WTC11 (cell line): ENCODE data around the gene SLC5A10. TPM values are rescaled to one million over a fixed set of nuclear protein-coding genes. Genes with fewer than 3 reads are reported as not detected.
A peak's percentile ranks its signal among the peaks of the same experiment; 100 is the strongest.

Source experiments
- ATAC-seq: fragments of 200-7000 bp; cut with Tn5 transposase; 2 replicates; pipeline ENCODE4 v1.10.0; 2021; ENCODE audit warnings: mild to moderate bottlenecking, moderate library complexity
- CTCF ChIA-PET: fragments of 300-600 bp; sonication (Branson Sonifier 250); formaldehyde crosslinking; loops from one replicate; lab custom pipeline; 2021; ENCODE audit warnings: antibody characterized with exemption; lab: Charles Lee
- POLR2A ChIA-PET: fragments of 350-600 bp; sonication (Branson Sonifier 250); formaldehyde crosslinking; loops from one replicate; lab custom pipeline; 2021; ENCODE audit warnings: antibody characterized with exemption; lab: Charles Lee
- DNase-seq: peaks from one replicate; pipeline ENCODE4 v3.0.0; 2021; ENCODE audit warnings: low spot score
- H3K27ac Mint-ChIP-seq: 2 replicates; pipeline ENCODE4 v1.8.0; 2021; ENCODE audit warnings: mixed read lengths
- H3K27me3 Mint-ChIP-seq: 2 replicates; pipeline ENCODE4 v1.8.0; 2021; ENCODE audit warnings: low read depth, mild to moderate bottlenecking, moderate library complexity, mixed read lengths
- H3K36me3 Mint-ChIP-seq: 2 replicates; pipeline ENCODE4 v1.8.0; 2021; ENCODE audit warnings: mixed read lengths
- H3K4me1 Mint-ChIP-seq: 2 replicates; pipeline ENCODE4 v1.8.0; 2022; ENCODE audit warnings: mixed read lengths
- H3K4me3 Mint-ChIP-seq: 2 replicates; pipeline ENCODE4 v1.8.0; 2021; ENCODE audit warnings: mild to moderate bottlenecking, moderate library complexity, mixed read lengths
- H3K9me3 Mint-ChIP-seq: 2 replicates; pipeline ENCODE4 v1.8.0; 2021; ENCODE audit warnings: mixed read lengths
- CREM ChIP-seq: sonication (generic); formaldehyde crosslinking; IDR thresholded peaks from 2 replicates; pipeline ENCODE4 v1.8.1; 2022; ENCODE audit warnings: mild to moderate bottlenecking, missing genetic modification reagents, moderate library complexity
- FOXP1 ChIP-seq: sonication (generic); formaldehyde crosslinking; IDR thresholded peaks from 2 replicates; pipeline ENCODE4 v1.8.0; 2022; ENCODE audit warnings: missing genetic modification reagents, mild to moderate bottlenecking, moderate library complexity, borderline replicate concordance
- NFE2L1 ChIP-seq: sonication (generic); formaldehyde crosslinking; IDR thresholded peaks from 2 replicates; pipeline ENCODE4 v1.8.1; 2023; ENCODE audit warnings: missing genetic modification reagents
- NFYB ChIP-seq: sonication (generic); formaldehyde crosslinking; conservative IDR thresholded peaks from 2 replicates; pipeline ENCODE4 v1.8.0; 2022; ENCODE audit warnings: low read depth, missing genetic modification reagents
- NR3C1 ChIP-seq: sonication (generic); formaldehyde crosslinking; conservative IDR thresholded peaks from 2 replicates; pipeline ENCODE4 v1.8.1; 2023; ENCODE audit warnings: low read depth, mild to moderate bottlenecking, missing genetic modification reagents
- SOX15 ChIP-seq: fragments of 250-450 bp; sonication (Bioruptor Pico); IDR thresholded peaks from 2 replicates; pipeline ENCODE4 v1.9.0; 2021; ENCODE audit warnings: mild to moderate bottlenecking
- TCF7 ChIP-seq: sonication (generic); formaldehyde crosslinking; IDR thresholded peaks from 2 replicates; pipeline ENCODE4 v1.8.0; 2022; ENCODE audit warnings: mild to moderate bottlenecking, low read depth, missing genetic modification reagents, moderate library complexity
- TEAD1 ChIP-seq: sonication (generic); formaldehyde crosslinking; IDR thresholded peaks from 2 replicates; pipeline ENCODE4 v1.8.0; 2022; ENCODE audit warnings: mild to moderate bottlenecking, missing genetic modification reagents
- ZBTB21 ChIP-seq: sonication (generic); formaldehyde crosslinking; IDR thresholded peaks from 2 replicates; pipeline ENCODE4 v1.8.1; 2023; ENCODE audit warnings: mild to moderate bottlenecking, missing genetic modification reagents, borderline replicate concordance
- ZNF317 ChIP-seq: sonication (generic); formaldehyde crosslinking; IDR thresholded peaks from 2 replicates; pipeline ENCODE4 v1.8.1; 2023; ENCODE audit warnings: low read depth, mild to moderate bottlenecking, moderate library complexity, missing genetic modification reagents, borderline replicate concordance
- ZNF416 ChIP-seq: fragments of 250-450 bp; sonication (Bioruptor Pico); IDR thresholded peaks from 2 replicates; pipeline ENCODE4 v1.9.0; 2021; ENCODE audit warnings: mild to moderate bottlenecking, inconsistent platforms
- total RNA-seq: library from RNA; stranded (reverse); gene quantifications from 3 replicates; pipeline ENCODE4 v1.2.3, GENCODE V29; 2021
- TF ChIP-seq, protein P1 (sequence below): sonication (generic); formaldehyde crosslinking; IDR thresholded peaks from 2 replicates; pipeline ENCODE4 v1.8.0; 2022; ENCODE audit warnings: mild to moderate bottlenecking, missing genetic modification reagents
- TF ChIP-seq, protein P2 (sequence below): sonication (generic); formaldehyde crosslinking; IDR thresholded peaks from 2 replicates; pipeline ENCODE4 v1.8.1; 2022; ENCODE audit warnings: low read depth, missing genetic modification reagents, borderline replicate concordance
- TF ChIP-seq, protein P3 (sequence below): fragments of 250-450 bp; sonication (Bioruptor Pico); IDR thresholded peaks from 2 replicates; pipeline ENCODE4 v2.1.2; 2022; ENCODE audit warnings: mild to moderate bottlenecking, moderate library complexity
- TF ChIP-seq, protein P4 (sequence below): sonication (generic); formaldehyde crosslinking; IDR thresholded peaks from 2 replicates; pipeline ENCODE4 v1.8.0; 2022; ENCODE audit warnings: mild to moderate bottlenecking, missing genetic modification reagents
- TF ChIP-seq, protein P5 (sequence below): sonication (generic); formaldehyde crosslinking; IDR thresholded peaks from 2 replicates; pipeline ENCODE4 v1.8.1; 2023; ENCODE audit warnings: mild to moderate bottlenecking, moderate library complexity, missing genetic modification reagents
- TF ChIP-seq, protein P6 (sequence below): fragments of 250-450 bp; sonication (Bioruptor Pico); conservative IDR thresholded peaks from 2 replicates; pipeline ENCODE4 v1.9.0; 2021; ENCODE audit warnings: mild to moderate bottlenecking
- TF ChIP-seq, protein P7 (sequence below): sonication (generic); formaldehyde crosslinking; IDR thresholded peaks from 2 replicates; pipeline ENCODE4 v1.8.1; 2023; ENCODE audit warnings: mild to moderate bottlenecking, missing genetic modification reagents, moderate library complexity
- TF ChIP-seq, protein P8 (sequence below): sonication (generic); formaldehyde crosslinking; IDR thresholded peaks from 2 replicates; pipeline ENCODE4 v1.8.1; 2023; ENCODE audit warnings: mild to moderate bottlenecking, missing genetic modification reagents

SLC5A10 gene
- total RNA-seq, 1 experiment from 2014 or later: not detected

DNA sequence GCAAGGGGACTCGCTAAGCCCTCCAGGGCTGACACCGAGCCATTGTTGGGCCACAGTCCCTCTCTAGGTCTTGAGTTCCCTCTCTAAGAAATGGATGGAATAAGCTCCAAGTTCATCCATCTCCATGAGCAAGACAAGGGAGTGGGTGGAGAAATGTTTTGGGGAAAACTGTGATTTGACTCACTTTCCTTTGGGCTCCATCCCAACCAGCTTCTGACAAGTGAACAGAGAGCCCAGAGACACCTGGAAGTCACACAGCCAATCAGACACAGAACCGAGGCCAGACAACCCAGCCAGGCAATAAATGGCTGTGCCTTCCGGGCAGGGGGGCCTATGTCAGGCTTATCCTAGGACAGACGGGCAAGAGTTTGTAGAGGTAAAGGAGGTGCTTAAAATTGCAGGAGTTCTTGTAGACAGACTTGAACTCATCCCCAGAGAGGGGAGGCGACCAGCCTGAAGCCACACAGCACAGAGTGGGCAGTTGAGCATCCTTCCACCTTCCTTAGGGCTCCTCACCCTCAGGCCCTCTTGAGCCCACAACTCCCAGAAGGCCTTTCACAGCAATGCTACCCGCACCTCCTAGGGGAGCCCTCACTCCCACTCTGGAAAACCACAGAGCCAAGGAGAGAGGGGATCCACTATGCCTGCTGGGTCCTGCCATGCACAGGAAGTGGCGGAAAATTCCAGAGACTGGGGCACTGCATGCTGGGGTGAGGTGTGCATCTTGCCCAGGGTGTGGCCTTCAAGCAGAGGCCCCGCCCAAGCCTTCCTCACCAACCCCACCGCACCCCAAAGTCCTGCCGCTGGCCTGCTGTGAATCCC, 62.1 kb downstream of the SLC5A10 start (continued):
- no peak for TF ChIP-seq NFE2L1 (CRISPR knock-in tag)
- TF ChIP-seq, protein P1, sequence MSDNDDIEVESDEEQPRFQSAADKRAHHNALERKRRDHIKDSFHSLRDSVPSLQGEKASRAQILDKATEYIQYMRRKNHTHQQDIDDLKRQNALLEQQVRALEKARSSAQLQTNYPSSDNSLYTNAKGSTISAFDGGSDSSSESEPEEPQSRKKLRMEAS (CRISPR knock-in tag): no peak
- TF ChIP-seq, protein P2, sequence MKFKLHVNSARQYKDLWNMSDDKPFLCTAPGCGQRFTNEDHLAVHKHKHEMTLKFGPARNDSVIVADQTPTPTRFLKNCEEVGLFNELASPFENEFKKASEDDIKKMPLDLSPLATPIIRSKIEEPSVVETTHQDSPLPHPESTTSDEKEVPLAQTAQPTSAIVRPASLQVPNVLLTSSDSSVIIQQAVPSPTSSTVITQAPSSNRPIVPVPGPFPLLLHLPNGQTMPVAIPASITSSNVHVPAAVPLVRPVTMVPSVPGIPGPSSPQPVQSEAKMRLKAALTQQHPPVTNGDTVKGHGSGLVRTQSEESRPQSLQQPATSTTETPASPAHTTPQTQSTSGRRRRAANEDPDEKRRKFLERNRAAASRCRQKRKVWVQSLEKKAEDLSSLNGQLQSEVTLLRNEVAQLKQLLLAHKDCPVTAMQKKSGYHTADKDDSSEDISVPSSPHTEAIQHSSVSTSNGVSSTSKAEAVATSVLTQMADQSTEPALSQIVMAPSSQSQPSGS (CRISPR knock-in tag): no peak

DNA sequence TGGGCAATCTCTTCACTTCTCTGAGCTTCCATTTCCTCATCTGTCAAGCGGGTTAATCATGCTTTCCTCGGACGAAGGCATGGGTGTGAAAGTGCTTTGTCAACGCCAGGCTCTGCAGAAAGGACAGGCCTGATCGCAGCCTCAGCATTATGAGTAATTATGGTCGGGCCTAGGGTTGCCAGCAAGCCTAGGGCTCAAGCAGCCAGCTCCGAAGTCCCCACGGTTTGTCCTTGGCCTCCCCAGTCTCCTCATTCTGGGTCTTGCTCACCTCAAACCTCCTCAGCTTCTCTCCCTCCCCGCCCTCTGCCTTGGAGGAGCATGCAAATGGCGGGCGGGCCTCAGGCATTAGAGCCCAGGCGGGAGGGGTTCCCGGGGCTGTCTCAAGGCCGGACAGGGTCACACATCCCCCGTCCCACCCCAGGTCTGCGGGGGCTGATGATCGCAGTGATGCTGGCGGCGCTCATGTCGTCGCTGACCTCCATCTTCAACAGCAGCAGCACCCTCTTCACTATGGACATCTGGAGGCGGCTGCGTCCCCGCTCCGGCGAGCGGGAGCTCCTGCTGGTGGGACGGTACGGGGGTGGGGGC, 62.8 kb downstream of the SLC5A10 start:
- H3K4me3 Mint-ChIP-seq: no peak overlapping the region
- no peaks in the 10 kb centered on the region for H3K9me3 Mint-ChIP-seq
- no peak overlapping the region for H3K27ac Mint-ChIP-seq
- DNase-seq (no peak), ATAC-seq (no peak)
- ChIA-PET POLR2A (no interaction called here), CTCF (no interaction called here)
- TF ChIP-seq ZNF317 (CRISPR knock-in tag): no peak
- TF ChIP-seq, protein P3, sequence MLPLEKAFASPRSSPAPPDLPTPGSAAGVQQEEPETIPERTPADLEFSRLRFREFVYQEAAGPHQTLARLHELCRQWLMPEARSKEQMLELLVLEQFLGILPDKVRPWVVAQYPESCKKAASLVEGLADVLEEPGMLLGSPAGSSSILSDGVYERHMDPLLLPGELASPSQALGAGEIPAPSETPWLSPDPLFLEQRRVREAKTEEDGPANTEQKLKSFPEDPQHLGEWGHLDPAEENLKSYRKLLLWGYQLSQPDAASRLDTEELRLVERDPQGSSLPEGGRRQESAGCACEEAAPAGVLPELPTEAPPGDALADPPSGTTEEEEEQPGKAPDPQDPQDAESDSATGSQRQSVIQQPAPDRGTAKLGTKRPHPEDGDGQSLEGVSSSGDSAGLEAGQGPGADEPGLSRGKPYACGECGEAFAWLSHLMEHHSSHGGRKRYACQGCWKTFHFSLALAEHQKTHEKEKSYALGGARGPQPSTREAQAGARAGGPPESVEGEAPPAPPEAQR (CRISPR knock-in tag): no peak
- H3K27me3 Mint-ChIP-seq: no peaks in the 10 kb centered on the region; the same call in 1 of the 2 replicates
- peaks cover 11% of the 10 kb centered on the region for H3K4me1 Mint-ChIP-seq
- H3K36me3 Mint-ChIP-seq: no peaks in the 10 kb centered on the region

DNA sequence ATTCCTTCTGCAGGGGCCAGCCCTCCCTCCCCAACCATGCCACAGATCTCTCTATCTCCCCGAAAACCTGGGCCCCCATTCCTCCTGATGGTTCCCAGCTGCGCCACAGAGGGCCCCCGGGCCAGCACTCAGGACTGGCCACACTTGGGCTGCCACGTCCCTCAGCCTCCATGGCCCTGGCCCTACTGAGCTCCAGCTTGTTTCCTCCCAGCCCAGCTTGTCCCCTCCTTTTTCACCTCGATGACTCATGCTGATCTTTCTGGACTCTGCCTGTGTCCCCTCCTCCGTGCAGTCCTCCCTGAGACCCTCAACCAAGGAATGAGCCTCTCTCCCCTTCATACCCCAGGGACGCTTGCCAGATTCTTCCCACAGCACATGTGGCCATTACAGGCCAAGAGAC, 63.5 kb downstream of the SLC5A10 start:
- DNase-seq: no peak
- Mint-ChIP-seq H3K4me3 (no peak overlapping the region), H3K36me3 (no peaks in the 10 kb centered on the region), H3K27ac (0 out of 2 replicates have a peak overlapping the region, but pooled peaks have one; percentile 25), H3K27me3 (no peaks in the 10 kb centered on the region; the same call in 1 of the 2 replicates), H3K4me1 (peaks cover 11% of the 10 kb centered on the region), H3K9me3 (no peaks in the 10 kb centered on the region)
- ChIA-PET POLR2A (no interaction called here), CTCF (no interaction called here)
- TF ChIP-seq, protein P4, sequence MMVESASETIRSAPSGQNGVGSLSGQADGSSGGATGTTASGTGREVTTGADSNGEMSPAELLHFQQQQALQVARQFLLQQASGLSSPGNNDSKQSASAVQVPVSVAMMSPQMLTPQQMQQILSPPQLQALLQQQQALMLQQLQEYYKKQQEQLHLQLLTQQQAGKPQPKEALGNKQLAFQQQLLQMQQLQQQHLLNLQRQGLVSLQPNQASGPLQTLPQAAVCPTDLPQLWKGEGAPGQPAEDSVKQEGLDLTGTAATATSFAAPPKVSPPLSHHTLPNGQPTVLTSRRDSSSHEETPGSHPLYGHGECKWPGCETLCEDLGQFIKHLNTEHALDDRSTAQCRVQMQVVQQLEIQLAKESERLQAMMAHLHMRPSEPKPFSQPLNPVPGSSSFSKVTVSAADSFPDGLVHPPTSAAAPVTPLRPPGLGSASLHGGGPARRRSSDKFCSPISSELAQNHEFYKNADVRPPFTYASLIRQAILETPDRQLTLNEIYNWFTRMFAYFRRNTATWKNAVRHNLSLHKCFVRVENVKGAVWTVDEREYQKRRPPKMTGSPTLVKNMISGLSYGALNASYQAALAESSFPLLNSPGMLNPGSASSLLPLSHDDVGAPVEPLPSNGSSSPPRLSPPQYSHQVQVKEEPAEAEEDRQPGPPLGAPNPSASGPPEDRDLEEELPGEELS (CRISPR knock-in tag): no peak
- TF ChIP-seq ZNF416 (CRISPR knock-in tag): no peak
- TF ChIP-seq, protein P5, sequence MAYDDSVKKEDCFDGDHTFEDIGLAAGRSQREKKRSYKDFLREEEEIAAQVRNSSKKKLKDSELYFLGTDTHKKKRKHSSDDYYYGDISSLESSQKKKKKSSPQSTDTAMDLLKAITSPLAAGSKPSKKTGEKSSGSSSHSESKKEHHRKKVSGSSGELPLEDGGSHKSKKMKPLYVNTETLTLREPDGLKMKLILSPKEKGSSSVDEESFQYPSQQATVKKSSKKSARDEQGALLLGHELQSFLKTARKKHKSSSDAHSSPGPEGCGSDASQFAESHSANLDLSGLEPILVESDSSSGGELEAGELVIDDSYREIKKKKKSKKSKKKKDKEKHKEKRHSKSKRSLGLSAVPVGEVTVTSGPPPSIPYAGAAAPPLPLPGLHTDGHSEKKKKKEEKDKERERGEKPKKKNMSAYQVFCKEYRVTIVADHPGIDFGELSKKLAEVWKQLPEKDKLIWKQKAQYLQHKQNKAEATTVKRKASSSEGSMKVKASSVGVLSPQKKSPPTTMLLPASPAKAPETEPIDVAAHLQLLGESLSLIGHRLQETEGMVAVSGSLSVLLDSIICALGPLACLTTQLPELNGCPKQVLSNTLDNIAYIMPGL (CRISPR knock-in tag): no peak
- TF ChIP-seq NR3C1 (CRISPR knock-in tag): no peak
- TF ChIP-seq NFE2L1 (CRISPR knock-in tag): no peak
- TF ChIP-seq FOXP1: no peak
- no peak for TF ChIP-seq TEAD1 (CRISPR knock-in tag)
- TF ChIP-seq, protein P6, sequence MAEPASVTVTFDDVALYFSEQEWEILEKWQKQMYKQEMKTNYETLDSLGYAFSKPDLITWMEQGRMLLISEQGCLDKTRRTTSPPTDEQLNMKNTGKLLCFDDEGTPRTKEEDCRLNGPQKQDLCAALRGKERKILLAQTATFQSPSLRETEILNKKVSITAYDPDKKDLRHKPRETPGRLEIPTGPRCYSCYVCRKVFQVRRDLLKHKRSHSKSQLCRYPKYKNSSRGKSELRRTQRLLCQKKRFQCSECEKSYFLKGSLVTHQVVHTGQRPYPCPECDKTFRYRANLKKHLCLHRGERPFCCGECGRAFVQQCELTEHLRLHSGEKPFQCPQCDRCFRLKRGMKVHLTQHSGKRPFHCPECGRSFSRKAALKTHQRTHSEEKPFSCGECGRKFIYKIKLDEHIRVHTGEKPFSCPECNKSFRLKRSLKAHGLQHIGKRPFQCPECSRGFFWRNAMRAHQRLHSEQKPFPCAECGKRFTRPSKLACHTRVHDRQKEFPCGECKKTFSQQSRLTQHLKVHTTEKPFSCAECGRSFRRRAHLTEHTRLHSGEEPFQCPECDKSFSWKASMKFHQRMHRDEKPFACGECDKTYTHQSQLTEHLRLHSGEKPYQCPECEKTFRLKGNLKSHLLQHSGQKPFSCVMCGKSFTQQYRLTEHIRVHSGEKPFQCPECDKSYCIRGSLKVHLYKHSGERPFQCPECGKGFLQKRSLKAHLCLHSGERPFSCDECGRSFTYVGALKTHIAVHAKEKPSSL: no peak
- TF ChIP-seq TCF7 (CRISPR knock-in tag): no peak
- no peak for TF ChIP-seq ZBTB21 (CRISPR knock-in tag)
- no peak for TF ChIP-seq SOX15 (CRISPR knock-in tag)
- no peak for TF ChIP-seq NFYB
- TF ChIP-seq, protein P7, sequence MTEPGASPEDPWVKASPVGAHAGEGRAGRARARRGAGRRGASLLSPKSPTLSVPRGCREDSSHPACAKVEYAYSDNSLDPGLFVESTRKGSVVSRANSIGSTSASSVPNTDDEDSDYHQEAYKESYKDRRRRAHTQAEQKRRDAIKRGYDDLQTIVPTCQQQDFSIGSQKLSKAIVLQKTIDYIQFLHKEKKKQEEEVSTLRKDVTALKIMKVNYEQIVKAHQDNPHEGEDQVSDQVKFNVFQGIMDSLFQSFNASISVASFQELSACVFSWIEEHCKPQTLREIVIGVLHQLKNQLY: no peak
- TF ChIP-seq, protein P8, sequence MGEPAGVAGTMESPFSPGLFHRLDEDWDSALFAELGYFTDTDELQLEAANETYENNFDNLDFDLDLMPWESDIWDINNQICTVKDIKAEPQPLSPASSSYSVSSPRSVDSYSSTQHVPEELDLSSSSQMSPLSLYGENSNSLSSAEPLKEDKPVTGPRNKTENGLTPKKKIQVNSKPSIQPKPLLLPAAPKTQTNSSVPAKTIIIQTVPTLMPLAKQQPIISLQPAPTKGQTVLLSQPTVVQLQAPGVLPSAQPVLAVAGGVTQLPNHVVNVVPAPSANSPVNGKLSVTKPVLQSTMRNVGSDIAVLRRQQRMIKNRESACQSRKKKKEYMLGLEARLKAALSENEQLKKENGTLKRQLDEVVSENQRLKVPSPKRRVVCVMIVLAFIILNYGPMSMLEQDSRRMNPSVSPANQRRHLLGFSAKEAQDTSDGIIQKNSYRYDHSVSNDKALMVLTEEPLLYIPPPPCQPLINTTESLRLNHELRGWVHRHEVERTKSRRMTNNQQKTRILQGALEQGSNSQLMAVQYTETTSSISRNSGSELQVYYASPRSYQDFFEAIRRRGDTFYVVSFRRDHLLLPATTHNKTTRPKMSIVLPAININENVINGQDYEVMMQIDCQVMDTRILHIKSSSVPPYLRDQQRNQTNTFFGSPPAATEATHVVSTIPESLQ (CRISPR knock-in tag): no peak
- no peak for TF ChIP-seq CREM (CRISPR knock-in tag)
- no peak for ATAC-seq
